GM23338 (cell line): Measurements from ENCODE around the gene SERPINA3. TPM values are rescaled to one million over a fixed set of nuclear protein-coding genes. Genes with fewer than 3 reads are reported as not detected.

Experiments used
- ATAC-seq: fragments of 200-7000 bp; cut with Tn5 transposase; 3 replicates; pipeline ENCODE4 v1.9.1; 2020
- DNase-seq: peaks from one replicate; pipeline ENCODE4 v3.0.0-alpha.2; 2015; ENCODE audit warnings: low spot score
- H2AFZ ChIP-seq: fragments of 200-600 bp; sonication (generic); 2 replicates; pipeline ENCODE4 v1.8.0; 2016; ENCODE audit warnings: antibody characterized with exemption, mild to moderate bottlenecking, moderate library complexity
- H3F3A ChIP-seq: fragments of 200-600 bp; sonication (generic); replicated peaks from 2 replicates; pipeline ENCODE4 v1.8.0; 2017; ENCODE audit warnings: antibody characterized with exemption, mixed run types, low read depth
- H3K27ac ChIP-seq: fragments of 200-600 bp; sonication (generic); 2 replicates; pipeline ENCODE4 v1.6.1; 2016; ENCODE audit warnings: low read depth
- H3K27me3 ChIP-seq: fragments of 200-600 bp; sonication (generic); 2 replicates; pipeline ENCODE4 v1.8.0; 2016; ENCODE audit warnings: mild to moderate bottlenecking, mixed run types, moderate library complexity; ENCODE audit not compliant: insufficient read depth
- H3K36me3 ChIP-seq: fragments of 200-600 bp; sonication (generic); 2 replicates; pipeline ENCODE4 v1.8.0; 2016; ENCODE audit warnings: mild to moderate bottlenecking; ENCODE audit not compliant: insufficient read depth
- H3K4me1 ChIP-seq: fragments of 200-600 bp; sonication (generic); 2 replicates; pipeline ENCODE4 v1.8.0; 2016; ENCODE audit warnings: mild to moderate bottlenecking, moderate library complexity; ENCODE audit not compliant: insufficient read depth
- H3K4me2 ChIP-seq: fragments of 200-600 bp; sonication (generic); 2 replicates; pipeline ENCODE4 v1.7.1; 2017; ENCODE audit warnings: mixed run types
- H3K4me3 ChIP-seq: fragments of 200-600 bp; sonication (generic); 2 replicates; pipeline ENCODE4 v1.6.1; 2016; ENCODE audit warnings: mixed run types
- H3K79me2 ChIP-seq: fragments of 200-600 bp; sonication (generic); replicated peaks from 2 replicates; pipeline ENCODE4 v1.8.0; 2017; ENCODE audit warnings: mild to moderate bottlenecking; ENCODE audit not compliant: insufficient read depth
- H3K9me2 ChIP-seq: fragments of 200-600 bp; sonication (generic); 2 replicates; pipeline ENCODE4 v1.8.0; 2017; ENCODE audit not compliant: insufficient read depth
- H4K20me1 ChIP-seq: fragments of 200-600 bp; sonication (generic); replicated peaks from 2 replicates; pipeline ENCODE4 v1.8.0; 2017; ENCODE audit warnings: mild to moderate bottlenecking; ENCODE audit not compliant: insufficient read depth
- H3K27ac Mint-ChIP-seq: 2 replicates; pipeline ENCODE4 v1.8.0; 2020; ENCODE audit warnings: inconsistent platforms, mild to moderate bottlenecking, moderate library complexity, mixed read lengths
- H3K27me3 Mint-ChIP-seq: 3 replicates; pipeline ENCODE4 v1.8.0; 2022; ENCODE audit warnings: low read depth, mild to moderate bottlenecking, moderate library complexity, mixed read lengths, inconsistent platforms; ENCODE audit not compliant: insufficient read depth, poor library complexity
- H3K36me3 Mint-ChIP-seq: 3 replicates; pipeline ENCODE4 v1.8.0; 2021; ENCODE audit warnings: low read depth, mild to moderate bottlenecking, inconsistent platforms, moderate library complexity, mixed read lengths
- H3K4me1 Mint-ChIP-seq: 3 replicates; pipeline ENCODE4 v1.8.0; 2020; ENCODE audit warnings: mild to moderate bottlenecking, inconsistent platforms, mixed read lengths
- H3K4me3 Mint-ChIP-seq: 3 replicates; pipeline ENCODE4 v1.8.0; 2021; ENCODE audit warnings: moderate library complexity, mild to moderate bottlenecking, inconsistent platforms, mixed read lengths
- H3K9me3 Mint-ChIP-seq: 3 replicates; pipeline ENCODE4 v1.8.0; 2020; ENCODE audit warnings: moderate library complexity, mild to moderate bottlenecking, inconsistent platforms, mixed read lengths
- CREB1 ChIP-seq: fragments of 250-450 bp; sonication (Bioruptor Pico); IDR thresholded peaks from 2 replicates; pipeline ENCODE4 v1.5.0; 2020; ENCODE audit warnings: low read depth, mild to moderate bottlenecking, moderate library complexity
- EZH2 ChIP-seq: fragments of 200-600 bp; sonication (generic); IDR thresholded peaks from one replicate; pipeline ENCODE4 v1.8.0; 2017; ENCODE audit warnings: antibody characterized with exemption, mild to moderate bottlenecking, low read depth; ENCODE audit not compliant: unreplicated experiment
- EZH2phosphoT487 ChIP-seq: fragments of 200-600 bp; sonication (generic); IDR thresholded peaks from one replicate; pipeline ENCODE4 v1.8.1; 2018; ENCODE audit warnings: antibody characterized with exemption; ENCODE audit not compliant: unreplicated experiment
- JUNB ChIP-seq: IDR thresholded peaks from one replicate; pipeline ENCODE4 v1.6.1; 2016; ENCODE audit warnings: antibody characterized with exemption; ENCODE audit not compliant: unreplicated experiment
- NANOG ChIP-seq: IDR thresholded peaks from 2 replicates; pipeline ENCODE4 v1.6.1; 2016; ENCODE audit warnings: antibody characterized with exemption, borderline replicate concordance
- POLR2AphosphoS5 ChIP-seq: IDR thresholded peaks from 2 replicates; pipeline ENCODE4 v1.6.1; 2016; ENCODE audit warnings: antibody characterized with exemption, low read depth
- ZNF114 ChIP-seq: fragments of 250-450 bp; sonication (Bioruptor Pico); IDR thresholded peaks from 2 replicates; pipeline ENCODE4 v1.5.0; 2020; ENCODE audit warnings: mild to moderate bottlenecking, moderate library complexity
- ZNF331 ChIP-seq: fragments of 250-450 bp; sonication (Bioruptor Pico); IDR thresholded peaks from 2 replicates; pipeline ENCODE4 v1.5.0; 2020; ENCODE audit warnings: low read depth, mild to moderate bottlenecking, moderate library complexity
- polyA plus RNA-seq: library from polyadenylated mRNA; unstranded; fragments of >200 nt; fragmentation: Nextera tagmentation; extraction: Ambion mirVana; gene quantifications from 2 replicates; pipeline ENCODE4 v1.2.1, GENCODE V29; 2016
- total RNA-seq: library from RNA; depleted of rRNA; stranded (reverse); fragments of >200 nt; shearing (Covaris generic); gene quantifications from 2 replicates; pipeline ENCODE4 v1.2.3, GENCODE V29; 2014
- TF ChIP-seq, protein P1 (sequence below), 2 experiments: fragments of 200-600 bp in 1 of 2; sonication (generic) in 1 of 2; conservative IDR thresholded peaks; 2 replicates each; pipeline versions ENCODE4 v1.5.1 to v1.6.1; 2016 to 2017; ENCODE audit warnings: antibody characterized with exemption in 2 of 2, low read depth in 2 of 2, mild to moderate bottlenecking in 2 of 2, moderate library complexity in 1 of 2
- TF ChIP-seq, protein P2 (sequence below): IDR thresholded peaks from one replicate; pipeline ENCODE4 v1.6.1; 2018; ENCODE audit warnings: antibody characterized with exemption; ENCODE audit not compliant: unreplicated experiment
- TF ChIP-seq, protein P3 (sequence below): fragments of 250-450 bp; sonication (Bioruptor Pico); IDR thresholded peaks from 2 replicates; pipeline ENCODE4 v1.5.0; 2020; ENCODE audit warnings: mild to moderate bottlenecking, moderate library complexity

The SERPINA3 gene
- total and polyA plus RNA-seq, 2 experiments from 2014 or later = not detected

DNA sequence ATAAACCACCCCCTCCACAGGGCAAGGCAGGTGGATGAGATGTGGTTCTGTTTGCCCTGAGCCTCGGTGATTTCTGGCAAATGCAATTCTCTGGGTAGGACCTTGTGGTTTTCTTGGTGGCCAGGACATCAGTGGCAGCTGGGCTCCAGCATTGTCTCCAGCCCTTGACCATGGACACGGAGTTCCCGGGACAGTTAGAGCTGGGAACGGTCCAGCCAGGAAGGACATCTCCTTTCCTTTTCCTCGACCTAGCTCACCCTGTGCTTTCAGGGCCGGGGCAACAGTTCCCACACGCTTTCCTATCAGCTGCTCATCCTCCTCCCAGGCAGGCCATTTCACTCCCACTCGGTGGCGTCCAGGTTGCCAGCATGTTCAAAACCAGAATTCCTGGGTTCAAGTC is 41.8 kb upstream of the SERPINA3 start (continued):
- no peak for TF ChIP-seq EZH2phosphoT487
- TF ChIP-seq ZNF114 (CRISPR knock-in tag) = no peak
- no peak for TF ChIP-seq NANOG
- no peak for TF ChIP-seq CREB1 (CRISPR knock-in tag)
- TF ChIP-seq, protein P1, sequence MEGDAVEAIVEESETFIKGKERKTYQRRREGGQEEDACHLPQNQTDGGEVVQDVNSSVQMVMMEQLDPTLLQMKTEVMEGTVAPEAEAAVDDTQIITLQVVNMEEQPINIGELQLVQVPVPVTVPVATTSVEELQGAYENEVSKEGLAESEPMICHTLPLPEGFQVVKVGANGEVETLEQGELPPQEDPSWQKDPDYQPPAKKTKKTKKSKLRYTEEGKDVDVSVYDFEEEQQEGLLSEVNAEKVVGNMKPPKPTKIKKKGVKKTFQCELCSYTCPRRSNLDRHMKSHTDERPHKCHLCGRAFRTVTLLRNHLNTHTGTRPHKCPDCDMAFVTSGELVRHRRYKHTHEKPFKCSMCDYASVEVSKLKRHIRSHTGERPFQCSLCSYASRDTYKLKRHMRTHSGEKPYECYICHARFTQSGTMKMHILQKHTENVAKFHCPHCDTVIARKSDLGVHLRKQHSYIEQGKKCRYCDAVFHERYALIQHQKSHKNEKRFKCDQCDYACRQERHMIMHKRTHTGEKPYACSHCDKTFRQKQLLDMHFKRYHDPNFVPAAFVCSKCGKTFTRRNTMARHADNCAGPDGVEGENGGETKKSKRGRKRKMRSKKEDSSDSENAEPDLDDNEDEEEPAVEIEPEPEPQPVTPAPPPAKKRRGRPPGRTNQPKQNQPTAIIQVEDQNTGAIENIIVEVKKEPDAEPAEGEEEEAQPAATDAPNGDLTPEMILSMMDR (conservative IDR thresholded peaks at IDR 0.05; ENCODE audit: low read depth in 2 of 2) = no peak
- no peak for TF ChIP-seq EZH2
- no peak for TF ChIP-seq ZNF331 (CRISPR knock-in tag)
- TF ChIP-seq POLR2AphosphoS5 = no peak
- TF ChIP-seq JUNB = no peak

DNA sequence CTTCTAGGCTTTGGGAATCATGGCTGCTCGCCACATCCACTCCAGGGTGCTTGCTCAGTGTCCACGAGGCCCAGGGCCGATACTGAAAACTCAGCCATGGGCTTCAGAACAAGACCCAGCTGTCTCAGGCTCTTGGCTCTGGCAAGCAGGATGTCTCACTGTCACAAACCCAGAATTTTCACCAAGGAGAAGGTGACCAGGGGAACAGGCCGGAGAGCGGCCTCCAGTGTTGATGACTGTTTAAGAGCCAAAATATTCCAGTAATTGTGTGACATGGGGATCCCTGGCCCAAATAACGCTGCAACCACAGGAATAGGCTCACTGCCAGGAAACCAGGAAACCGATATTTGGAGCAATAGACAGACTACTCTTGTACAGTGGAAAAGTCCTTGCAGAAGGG is 40.8 kb upstream of the SERPINA3 start:
- H3K27ac ChIP-seq = no peak overlapping the region
- H3K27me3 ChIP-seq = no peaks in the 10 kb centered on the region
- H3K4me2 ChIP-seq = no peak overlapping the region
- no peak overlapping the region for H3K4me3 Mint-ChIP-seq
- no peak overlapping the region for H2AFZ ChIP-seq
- no peak for ATAC-seq
- no peaks in the 10 kb centered on the region for H3K4me1 Mint-ChIP-seq
- H3K4me1 ChIP-seq = no peaks in the 10 kb centered on the region
- DNase-seq = no peak
- H3K27ac Mint-ChIP-seq = no peak overlapping the region
- no peaks in the 10 kb centered on the region for H3F3A ChIP-seq
- H3K4me3 ChIP-seq = no peak overlapping the region
- H3K9me3 Mint-ChIP-seq = no peaks in the 10 kb centered on the region; the same call in 2 of the 3 replicates
- no peaks in the 10 kb centered on the region for H4K20me1 ChIP-seq
- peaks cover 4% of the 10 kb centered on the region for H3K27me3 Mint-ChIP-seq
- TF ChIP-seq, protein P1 (conservative IDR thresholded peaks at IDR 0.05; ENCODE audit: low read depth in 2 of 2) = no peak
- TF ChIP-seq, protein P2, sequence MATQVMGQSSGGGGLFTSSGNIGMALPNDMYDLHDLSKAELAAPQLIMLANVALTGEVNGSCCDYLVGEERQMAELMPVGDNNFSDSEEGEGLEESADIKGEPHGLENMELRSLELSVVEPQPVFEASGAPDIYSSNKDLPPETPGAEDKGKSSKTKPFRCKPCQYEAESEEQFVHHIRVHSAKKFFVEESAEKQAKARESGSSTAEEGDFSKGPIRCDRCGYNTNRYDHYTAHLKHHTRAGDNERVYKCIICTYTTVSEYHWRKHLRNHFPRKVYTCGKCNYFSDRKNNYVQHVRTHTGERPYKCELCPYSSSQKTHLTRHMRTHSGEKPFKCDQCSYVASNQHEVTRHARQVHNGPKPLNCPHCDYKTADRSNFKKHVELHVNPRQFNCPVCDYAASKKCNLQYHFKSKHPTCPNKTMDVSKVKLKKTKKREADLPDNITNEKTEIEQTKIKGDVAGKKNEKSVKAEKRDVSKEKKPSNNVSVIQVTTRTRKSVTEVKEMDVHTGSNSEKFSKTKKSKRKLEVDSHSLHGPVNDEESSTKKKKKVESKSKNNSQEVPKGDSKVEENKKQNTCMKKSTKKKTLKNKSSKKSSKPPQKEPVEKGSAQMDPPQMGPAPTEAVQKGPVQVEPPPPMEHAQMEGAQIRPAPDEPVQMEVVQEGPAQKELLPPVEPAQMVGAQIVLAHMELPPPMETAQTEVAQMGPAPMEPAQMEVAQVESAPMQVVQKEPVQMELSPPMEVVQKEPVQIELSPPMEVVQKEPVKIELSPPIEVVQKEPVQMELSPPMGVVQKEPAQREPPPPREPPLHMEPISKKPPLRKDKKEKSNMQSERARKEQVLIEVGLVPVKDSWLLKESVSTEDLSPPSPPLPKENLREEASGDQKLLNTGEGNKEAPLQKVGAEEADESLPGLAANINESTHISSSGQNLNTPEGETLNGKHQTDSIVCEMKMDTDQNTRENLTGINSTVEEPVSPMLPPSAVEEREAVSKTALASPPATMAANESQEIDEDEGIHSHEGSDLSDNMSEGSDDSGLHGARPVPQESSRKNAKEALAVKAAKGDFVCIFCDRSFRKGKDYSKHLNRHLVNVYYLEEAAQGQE = no peak
- TF ChIP-seq, protein P3, sequence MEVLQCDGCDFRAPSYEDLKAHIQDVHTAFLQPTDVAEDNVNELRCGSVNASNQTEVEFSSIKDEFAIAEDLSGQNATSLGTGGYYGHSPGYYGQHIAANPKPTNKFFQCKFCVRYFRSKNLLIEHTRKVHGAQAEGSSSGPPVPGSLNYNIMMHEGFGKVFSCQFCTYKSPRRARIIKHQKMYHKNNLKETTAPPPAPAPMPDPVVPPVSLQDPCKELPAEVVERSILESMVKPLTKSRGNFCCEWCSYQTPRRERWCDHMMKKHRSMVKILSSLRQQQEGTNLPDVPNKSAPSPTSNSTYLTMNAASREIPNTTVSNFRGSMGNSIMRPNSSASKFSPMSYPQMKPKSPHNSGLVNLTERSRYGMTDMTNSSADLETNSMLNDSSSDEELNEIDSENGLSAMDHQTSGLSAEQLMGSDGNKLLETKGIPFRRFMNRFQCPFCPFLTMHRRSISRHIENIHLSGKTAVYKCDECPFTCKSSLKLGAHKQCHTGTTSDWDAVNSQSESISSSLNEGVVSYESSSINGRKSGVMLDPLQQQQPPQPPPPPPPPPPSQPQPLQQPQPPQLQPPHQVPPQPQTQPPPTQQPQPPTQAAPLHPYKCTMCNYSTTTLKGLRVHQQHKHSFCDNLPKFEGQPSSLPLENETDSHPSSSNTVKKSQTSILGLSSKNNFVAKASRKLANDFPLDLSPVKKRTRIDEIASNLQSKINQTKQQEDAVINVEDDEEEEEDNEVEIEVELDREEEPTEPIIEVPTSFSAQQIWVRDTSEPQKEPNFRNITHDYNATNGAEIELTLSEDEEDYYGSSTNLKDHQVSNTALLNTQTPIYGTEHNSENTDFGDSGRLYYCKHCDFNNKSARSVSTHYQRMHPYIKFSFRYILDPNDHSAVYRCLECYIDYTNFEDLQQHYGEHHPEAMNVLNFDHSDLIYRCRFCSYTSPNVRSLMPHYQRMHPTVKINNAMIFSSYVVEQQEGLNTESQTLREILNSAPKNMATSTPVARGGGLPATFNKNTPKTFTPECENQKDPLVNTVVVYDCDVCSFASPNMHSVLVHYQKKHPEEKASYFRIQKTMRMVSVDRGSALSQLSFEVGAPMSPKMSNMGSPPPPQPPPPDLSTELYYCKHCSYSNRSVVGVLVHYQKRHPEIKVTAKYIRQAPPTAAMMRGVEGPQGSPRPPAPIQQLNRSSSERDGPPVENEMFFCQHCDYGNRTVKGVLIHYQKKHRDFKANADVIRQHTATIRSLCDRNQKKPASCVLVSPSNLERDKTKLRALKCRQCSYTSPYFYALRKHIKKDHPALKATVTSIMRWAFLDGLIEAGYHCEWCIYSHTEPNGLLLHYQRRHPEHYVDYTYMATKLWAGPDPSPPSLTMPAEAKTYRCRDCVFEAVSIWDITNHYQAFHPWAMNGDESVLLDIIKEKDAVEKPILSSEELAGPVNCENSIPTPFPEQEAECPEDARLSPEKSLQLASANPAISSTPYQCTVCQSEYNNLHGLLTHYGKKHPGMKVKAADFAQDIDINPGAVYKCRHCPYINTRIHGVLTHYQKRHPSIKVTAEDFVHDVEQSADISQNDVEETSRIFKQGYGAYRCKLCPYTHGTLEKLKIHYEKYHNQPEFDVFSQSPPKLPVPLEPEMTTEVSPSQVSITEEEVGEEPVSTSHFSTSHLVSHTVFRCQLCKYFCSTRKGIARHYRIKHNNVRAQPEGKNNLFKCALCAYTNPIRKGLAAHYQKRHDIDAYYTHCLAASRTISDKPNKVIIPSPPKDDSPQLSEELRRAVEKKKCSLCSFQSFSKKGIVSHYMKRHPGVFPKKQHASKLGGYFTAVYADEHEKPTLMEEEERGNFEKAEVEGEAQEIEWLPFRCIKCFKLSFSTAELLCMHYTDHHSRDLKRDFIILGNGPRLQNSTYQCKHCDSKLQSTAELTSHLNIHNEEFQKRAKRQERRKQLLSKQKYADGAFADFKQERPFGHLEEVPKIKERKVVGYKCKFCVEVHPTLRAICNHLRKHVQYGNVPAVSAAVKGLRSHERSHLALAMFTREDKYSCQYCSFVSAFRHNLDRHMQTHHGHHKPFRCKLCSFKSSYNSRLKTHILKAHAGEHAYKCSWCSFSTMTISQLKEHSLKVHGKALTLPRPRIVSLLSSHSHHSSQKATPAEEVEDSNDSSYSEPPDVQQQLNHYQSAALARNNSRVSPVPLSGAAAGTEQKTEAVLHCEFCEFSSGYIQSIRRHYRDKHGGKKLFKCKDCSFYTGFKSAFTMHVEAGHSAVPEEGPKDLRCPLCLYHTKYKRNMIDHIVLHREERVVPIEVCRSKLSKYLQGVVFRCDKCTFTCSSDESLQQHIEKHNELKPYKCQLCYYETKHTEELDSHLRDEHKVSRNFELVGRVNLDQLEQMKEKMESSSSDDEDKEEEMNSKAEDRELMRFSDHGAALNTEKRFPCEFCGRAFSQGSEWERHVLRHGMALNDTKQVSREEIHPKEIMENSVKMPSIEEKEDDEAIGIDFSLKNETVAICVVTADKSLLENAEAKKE (CRISPR knock-in tag) = no peak
- H3K36me3 Mint-ChIP-seq = no peaks in the 10 kb centered on the region
- H3K79me2 ChIP-seq = no peaks in the 10 kb centered on the region
- no peaks in the 10 kb centered on the region for H3K36me3 ChIP-seq
- H3K9me2 ChIP-seq = peaks cover 5% of the 10 kb centered on the region; the same call in 1 of the 2 replicates
